CD4-positive, alpha-beta T cell treated with Interleukin-6 at 100 ng/mL for 8 hours (primary cell): ENCODE results near the gene B3GNT8.
"Not testable (repeated sequence)": the region's sequence is repeated elsewhere in the genome, so short reads cannot be mapped to it uniquely, and the experiment has no call there.

Experiments used
- DNase-seq: peaks from one replicate; pipeline ENCODE4 v3.0.0-alpha.2; 2020; ENCODE audit warnings: mixed read lengths, low spot score

Gene B3GNT8

DNA sequence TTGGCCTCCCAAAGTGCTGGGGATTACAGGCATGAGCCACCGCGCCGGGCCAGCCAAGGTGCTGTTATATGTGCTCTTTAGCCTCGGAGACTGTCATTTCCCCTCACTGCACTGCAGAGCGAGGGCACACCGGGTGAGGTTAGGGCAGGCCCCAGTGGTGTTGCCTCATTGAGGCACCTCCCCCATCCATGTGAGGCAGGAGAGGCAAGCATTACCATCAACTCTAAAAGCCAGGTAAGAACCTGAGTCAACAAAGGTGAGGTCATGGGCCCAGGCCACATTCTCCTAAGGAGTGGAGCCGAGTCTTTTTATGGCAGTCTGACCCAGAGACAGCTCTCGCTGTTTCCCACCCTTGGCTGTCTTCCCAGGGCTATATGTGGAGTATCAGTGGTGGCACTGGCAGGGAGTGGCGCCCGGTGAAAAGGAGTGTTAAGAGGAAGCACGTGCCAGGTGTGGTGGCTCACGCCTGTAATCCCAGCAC is 10.9 kb downstream of the B3GNT8 start:
- no peak for DNase-seq

DNA sequence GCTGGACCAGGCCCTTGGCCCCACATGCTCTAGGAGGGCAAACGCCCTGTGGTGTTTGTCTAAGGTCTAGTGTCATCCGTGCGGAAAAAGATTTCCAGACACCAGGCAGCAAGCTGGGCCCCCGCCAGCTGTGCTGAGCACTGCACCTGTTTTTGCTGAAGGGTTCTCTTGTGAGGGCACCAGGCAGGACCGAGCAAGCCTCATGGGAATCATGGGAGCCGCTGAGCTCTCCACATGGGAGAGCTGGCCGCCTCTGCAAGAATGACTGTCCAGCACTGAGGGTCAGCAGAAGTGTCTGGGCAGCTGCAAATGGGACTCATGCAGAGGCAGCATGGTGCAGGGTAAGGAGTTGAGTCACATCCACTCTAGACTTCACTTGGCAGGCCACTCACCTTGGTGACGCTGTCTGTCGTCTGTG is 12.0 kb downstream of the B3GNT8 start:
- DNase-seq: no peak

DNA sequence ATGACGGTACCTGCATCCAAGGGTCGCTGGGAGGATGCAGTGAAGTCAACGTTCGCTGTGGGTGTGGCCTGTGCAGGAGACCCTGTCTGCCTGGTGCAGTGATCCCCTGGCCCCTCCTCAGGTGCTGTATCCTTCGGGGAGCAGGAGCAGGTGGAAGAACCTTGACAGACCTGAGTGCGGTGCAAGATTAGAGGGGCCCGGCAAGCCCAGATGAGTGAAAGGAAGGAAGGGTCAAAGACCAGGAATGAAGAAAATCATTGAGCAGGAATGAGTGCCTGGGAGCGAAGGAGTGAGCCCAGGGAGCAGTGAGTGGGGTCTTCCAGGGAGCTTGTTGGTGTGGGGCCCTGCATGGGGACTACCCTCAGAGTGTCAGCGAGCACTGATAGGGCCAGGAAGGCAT is 12.7 kb downstream of the B3GNT8 start:
- no peak for DNase-seq

DNA sequence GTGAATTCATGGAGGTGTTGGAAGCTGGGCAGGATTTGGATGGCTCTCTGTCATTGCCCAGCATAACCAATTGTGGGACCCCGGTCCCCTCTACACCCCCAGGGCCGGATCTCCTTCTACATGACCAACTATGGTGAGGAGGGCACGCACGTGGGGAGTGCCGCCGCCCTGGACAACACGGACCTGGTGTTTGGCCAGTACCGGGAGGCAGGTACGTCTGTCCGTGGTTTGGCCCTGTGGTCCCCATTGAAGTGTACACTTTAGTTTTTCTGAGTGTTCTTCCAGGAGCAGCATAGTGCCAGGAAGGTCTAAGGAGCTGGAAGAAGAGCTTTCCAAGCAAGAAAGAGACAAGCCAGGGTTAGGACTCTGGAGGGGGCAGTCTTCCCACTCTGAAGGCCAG is 13.2 kb downstream of the B3GNT8 start:
- no peak for DNase-seq

DNA sequence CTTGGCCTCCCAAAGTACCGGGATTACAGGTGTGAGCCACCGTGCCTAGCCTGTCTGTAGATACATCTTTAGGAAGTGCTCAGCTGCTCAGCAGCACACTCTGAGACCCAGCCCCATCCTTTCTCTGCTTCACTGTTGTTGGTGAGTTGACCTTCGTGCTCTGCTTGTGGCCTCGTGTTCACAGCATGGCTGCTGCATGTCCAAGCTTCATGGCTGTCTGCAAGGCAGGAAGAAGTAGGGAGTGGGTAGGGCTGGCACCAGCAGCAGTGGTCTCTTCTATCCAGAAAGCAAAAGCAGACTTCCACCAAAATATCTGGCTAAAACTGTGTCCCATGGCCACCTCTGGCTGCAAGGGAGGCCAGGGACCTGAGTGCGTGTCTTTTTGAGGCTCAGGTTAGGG is 14.2 kb downstream of the B3GNT8 start:
- no peak for DNase-seq

DNA sequence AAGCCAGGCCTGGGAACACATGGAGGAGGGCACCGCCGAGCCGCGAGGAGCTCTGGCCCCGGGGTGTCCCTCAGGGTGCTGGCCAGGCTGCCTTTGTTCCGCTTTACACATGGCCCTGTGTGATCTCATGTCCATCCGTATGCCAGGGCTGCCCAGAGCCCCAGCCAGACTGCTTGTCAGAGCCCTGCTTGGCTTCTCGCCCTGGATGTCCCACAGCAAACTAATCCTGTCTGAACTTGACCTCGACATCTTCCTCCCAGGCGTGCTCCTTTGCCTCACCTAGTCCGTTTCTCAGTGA is 15.3 kb downstream of the B3GNT8 start:
- no peak for DNase-seq

DNA sequence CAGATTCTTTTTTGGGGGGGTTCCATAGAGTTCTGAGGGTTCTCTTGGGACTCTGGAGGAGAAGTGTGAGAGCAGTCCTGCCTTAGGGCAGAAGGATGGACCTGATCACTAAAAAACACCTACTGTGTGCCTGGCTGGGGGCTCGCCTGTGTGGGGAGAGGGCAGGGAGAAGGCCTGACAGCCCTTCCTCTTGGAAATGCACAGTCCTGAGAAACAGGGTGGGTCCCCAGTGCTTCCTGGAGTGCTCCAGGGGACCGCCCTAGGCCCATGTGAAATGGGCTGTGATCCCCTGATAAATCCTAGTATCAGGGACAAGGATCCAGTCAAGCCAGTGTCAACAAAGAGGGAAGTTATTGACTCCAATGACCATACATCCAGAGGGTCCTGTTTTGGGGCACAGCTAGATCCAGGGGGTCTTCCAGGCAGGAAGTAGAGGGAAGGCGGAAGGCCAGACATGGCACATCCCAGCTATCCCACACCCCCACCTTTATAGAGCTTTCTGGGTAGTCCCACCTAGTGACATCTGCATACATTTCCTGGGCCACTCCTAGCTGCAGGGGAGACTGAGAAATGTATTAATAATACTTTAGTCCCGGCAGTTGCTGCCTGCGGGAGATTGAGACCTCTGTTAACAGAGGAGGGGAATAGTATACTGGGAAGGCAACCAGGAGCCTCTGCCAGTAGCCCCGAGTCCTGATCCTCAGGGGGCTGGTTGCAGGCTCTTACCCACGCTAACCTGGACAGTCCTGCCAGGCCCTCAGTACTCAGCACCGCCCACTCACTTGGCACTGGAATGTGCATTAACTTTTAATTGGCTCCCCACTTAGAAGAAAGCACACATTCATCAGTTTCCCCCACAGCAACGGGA is 15.8 kb downstream of the B3GNT8 start:
- DNase-seq: no peak

DNA sequence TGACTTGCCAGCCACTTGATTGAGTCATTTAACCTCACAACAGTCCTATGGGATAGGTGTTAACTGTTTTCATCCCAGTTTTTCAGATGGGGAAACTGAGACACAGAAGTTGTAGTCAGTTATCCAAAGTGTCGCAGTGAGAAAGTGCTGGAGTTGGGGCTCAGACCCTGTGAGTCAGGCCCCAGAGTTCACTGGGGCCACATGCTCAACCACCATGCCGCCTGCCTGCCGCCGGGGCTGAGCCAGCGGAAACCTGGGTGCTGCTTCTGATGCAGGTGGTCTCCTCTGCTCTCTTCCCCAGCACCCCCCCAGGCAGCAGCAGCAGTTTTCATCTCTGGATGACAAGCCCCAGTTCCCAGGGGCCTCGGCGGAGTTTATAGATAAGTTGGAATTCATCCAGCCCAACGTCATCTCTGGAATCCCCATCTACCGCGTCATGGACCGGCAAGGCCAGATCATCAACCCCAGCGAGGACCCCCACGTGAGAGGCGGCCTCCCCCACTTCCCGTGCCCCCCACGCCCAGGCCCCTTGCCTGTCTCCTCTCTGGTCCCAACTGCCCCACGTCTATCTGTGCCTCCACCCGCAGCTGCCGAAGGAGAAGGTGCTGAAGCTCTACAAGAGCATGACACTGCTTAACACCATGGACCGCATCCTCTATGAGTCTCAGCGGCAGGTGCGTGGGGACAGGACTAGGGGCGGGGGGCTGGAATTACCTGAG is 16.7 kb downstream of the B3GNT8 start:
- DNase-seq: no peak

DNA sequence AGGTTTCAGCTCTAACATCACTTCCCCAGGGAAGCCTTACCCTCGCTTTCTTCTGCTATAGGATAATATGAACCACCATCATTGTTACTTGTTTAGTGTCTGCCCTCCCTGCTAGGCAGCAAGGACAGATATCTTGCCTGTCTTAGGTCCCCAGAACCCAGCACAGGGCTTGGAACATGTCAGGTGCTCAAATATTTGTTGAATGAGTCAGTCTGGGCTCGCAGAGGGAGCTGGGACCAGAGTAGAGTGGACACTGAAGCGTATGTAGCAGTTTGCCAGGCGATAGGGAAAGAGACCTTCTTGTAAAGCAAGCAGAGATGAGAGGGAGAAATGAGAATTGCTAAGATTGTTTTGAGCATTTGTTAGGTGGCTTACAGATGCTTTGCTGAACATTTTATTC is 17.9 kb downstream of the B3GNT8 start:
- DNase-seq: no peak

DNA sequence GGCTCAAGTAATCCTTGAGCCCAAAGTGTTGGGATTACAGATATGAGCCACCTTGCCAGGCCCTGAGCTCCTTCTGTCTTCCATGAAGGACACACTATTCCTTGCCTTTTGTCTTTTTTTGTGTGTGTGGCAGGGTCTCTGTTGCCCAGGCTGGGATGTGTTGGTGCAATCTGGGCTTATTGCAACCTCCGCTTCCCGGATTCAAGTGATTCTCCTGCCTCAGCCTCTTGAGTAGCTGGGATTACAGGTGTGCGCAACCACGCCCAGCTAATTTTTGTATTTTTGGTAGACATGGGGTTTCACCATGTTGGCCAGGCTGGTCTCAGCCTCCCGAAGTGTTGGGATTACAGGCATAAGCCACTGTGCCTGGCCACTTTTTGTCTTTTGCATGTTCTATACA is 18.3 kb downstream of the B3GNT8 start:
- DNase-seq: not testable (repeated sequence)

DNA sequence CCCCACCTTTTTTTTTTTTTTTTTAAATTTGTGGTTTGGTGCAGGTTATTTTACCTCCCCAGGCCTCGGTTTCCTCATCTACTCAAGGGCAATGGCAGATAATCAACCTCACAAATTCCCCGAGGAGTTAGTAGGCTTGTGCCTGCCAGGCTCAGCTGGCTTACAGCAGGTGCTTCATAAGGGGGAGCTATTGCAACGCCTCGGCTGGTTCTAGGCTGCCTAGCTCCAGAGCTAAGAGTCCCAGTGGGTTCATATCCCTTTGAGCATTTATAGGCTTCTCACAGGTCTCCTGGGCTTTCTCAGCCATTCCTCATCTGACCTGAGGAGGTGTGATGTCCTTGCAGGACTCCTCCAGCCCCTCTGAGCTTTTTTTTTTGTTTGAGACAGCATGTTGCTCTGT is 18.9 kb downstream of the B3GNT8 start:
- DNase-seq: no peak

DNA sequence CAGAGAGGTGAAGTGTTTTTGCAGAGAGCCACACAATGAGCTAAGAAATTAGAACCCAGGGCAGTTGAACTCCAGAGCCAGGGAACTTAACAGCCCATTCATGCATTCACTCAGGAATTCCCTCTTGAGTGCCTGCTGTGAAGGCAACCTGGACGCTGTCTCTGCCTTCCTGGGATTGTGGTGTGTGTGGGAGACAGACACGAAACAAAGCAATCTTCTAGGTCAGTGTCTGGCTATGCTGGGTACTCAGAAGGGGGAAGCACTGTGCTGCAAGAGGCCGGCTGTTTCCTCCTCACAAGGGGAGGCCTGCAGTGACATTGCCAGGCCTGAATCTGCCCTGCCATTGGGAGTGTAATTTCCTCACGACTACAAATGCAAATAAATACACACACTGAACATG is 19.9 kb downstream of the B3GNT8 start:
- no peak for DNase-seq

DNA sequence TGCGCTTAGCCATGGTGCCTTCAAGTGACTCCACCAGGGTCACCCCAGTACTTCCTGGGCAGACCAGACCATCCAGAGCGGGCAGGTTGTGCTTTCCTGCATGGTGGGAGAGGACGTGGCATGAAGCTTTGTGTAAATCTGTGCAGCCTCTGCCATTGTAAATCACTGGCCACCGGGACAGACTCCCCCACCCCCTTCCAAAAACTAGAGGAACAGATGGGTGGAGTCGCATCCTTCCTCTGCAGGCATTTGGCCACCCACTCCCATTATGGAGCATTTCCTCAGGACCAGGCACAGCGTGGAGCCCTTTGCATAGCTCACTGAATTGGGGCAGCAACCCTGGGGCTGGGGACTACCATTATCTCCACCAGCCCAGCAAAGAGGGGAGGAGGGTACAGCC is 21.4 kb downstream of the B3GNT8 start:
- DNase-seq: no peak

DNA sequence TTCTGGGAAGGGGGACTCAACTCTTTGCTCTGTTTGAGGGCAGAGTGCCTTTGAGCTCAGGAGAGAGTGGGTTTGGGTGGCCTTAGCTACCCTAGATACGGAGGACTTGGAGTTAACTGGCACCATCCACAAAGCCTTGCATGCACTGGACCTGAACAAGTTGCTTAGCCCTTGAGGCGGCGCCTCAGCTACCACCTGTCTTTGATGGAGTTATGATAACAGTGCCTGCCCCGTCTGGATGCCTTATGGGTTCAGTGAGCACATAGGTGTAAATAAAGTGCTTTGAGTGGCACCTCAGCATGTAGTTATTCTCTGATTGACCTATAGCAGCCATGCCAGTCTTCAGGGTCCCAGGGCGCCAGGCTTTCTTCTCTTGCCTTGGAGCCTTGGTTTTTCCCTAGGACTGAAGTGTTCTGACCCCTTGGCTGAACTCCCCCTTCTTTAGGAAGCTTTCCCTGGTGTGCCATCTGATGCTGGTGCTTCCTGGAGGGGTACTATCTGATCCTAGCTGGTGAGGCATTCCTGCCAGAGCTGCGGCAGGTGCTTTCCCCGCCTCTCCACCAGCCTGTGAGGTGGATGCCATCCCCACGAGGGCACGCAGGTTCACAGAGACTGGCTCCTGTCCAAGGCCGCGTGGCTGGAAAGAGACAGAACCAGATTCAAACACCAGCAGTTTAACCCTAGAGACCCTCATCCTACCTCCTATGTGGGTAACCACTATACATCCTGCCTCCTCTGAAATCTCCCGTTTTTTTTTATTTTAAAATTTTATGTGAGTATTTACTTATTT is 23.8 kb downstream of the B3GNT8 start:
- no peak for DNase-seq

DNA sequence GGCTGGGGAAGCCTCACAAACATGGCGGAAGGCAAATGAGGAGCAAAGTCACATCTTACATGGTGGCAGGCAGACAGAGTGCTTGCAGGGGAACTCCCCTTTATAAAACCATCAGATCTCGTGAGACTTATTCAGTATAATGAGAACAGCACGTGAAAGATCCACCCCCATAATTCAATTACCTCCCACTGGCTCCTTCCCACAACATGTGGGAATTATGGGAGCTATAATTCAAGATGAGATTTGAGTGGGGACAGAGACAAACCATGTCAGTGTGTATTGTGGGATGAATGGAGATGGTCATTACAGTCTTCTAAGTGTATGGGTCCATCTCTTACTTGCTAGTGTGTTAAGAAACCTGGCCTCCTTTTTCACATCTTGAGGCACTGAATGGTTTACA is 25.2 kb downstream of the B3GNT8 start:
- DNase-seq: no peak

DNA sequence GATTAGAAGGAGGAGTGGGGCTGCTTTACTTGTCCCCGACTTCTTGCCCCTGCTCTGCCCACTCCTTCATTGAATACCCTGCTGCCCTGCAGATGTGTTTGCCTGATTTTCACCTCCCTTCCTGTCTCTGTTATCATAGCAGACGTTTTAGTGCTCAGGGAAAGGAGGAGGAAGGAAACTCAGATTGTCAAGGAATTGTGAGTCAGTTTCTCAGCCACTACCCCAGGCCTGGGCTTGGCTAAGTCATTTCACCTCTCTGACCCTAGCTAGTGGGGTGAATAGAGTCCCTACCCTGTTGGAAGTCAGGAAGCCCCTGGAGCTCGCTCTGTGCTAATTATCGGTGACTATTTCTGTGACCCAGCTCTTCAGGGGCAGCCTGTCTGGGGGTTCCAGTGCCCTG is 25.7 kb downstream of the B3GNT8 start:
- no peak for DNase-seq

DNA sequence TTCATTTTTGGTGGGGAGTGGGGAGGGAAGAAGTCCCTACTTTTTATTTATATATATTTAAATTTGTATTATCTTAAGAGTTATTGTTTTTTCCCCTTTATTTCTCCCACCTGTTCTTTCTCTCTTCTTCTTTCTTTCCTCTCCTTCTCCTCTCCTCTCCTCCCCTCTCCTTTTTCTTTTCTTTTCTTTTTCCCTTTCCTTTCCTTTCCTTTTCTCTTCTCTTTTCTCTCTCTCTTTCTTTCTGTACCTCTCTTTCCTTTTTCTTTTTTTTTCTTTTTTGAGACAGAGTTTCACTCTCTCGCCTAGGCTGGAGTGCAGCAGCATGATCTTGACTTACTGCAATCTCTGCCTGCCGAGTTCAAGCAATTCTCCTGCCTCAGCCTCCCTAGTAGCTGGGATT is 27.6 kb downstream of the B3GNT8 start:
- DNase-seq: no peak

DNA sequence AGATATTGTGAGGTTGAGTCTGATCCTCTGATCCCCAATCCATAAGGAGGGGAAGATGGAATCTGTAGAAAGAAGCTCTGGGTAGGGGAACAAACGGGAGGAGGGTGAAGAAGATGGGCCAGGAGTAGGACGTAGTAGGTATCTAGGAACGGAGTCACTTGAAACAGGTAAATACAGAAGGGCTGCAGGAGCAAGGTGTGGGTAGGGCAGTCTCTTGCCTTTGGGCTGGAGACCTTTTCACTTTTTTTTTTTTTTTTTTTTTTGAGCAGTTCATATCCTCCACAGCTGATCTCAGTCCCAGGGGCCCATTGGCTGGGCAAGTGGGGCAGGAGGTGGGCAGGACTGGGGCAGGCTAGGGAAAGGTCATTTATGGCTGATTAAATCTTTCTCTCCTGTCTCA is 28.1 kb downstream of the B3GNT8 start:
- no peak for DNase-seq

DNA sequence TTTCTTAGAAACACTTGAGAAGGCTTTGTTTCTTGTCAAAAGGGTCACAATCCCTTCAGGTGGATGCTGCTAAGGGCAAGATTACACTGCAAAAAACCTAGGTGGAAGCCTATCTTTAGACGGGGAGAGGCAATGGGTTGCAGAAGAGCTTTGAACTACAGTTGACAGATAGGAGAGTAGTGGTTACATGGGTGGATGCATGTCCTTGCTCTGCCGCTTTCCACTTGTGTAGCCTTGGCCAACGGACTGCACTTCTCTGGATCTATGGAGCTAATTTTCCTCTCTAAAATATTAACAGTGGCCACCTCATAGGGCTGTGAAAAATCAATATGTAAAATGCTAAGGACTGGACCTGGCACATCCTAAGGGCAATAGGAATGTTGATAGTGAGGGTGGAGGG is 28.6 kb downstream of the B3GNT8 start:
- no peak for DNase-seq

DNA sequence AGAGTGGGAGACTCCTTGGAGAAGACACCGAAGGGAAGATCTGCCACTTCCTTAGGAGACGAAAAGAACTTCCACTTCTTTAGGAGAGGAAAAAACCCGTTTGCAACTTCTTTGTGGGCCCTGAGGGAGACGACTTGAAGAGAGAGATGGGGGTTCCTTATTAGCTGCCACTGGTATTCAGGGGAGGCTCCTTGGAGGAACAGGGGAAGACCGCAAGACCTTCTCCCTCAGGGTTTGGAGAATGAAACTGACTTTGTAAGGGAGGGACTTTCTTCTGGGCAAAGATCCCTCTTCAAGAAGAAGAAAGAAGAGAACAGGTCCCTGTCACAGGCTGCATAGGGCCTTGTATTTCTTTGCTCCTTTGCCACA is 29.1 kb downstream of the B3GNT8 start:
- no peak for DNase-seq

DNA sequence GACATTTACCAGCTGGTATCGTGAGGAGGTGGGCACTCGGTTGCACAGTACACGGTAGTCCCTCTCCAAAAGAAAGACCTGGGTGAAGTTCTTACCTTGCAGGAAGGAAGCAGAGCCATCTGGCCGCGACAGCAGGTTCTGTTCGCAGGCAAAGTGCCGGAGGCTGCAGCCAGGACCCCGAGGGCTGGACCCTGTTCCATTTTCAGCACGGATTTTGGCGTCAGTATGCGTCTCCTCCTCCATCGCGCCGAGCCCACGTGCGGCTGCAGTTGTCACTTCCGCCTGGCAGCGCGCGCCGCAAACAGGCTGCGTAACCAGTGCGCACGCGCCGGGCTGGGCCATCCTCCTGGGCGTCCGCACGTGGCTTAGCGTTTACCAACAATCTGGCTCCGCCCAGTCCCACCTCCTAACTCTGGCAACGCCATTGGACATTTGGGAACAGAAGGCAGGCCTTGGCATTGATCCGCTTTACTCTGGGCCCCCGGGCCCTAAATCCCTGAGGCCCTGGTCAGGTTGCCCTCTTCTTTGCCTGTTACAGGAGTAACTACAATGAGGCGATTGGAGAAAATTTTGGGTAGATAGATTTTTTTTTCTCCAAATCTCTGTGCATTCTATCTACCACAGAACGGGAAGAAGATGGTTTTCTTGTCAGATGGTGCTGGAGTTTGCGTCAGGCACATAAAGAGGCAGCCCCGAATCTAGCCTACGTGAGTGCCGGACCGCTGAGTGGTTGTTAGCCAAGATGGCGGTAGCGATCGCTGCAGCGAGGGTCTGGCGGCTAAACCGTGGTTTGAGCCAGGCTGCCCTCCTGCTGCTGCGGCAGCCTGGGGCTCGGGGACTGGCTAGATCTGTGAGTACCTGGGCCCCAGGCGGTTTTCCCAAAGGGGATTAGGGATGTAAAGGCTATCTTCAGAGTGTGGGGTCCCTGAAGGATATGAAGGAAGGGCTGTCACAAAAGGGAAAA is 29.8 kb downstream of the B3GNT8 start, which contains the start of the genes BCKDHA and EXOSC5:
Gene BCKDHA (plus strand): TSS at position 733 of the 964 bp plus-strand sequence. CDS start 10 bp downstream, at position 743.
Gene EXOSC5 (minus strand): TSS at position 274 of the 964 bp plus-strand sequence. CDS start 31 bp downstream, at position 243.
- DNase-seq: peak; percentile 100
